GM21515 (cell line): ENCODE measurements around the gene SLC44A4.
"Not testable (repeated sequence)": the region's sequence is repeated elsewhere in the genome, so short reads cannot be mapped to it uniquely, and the experiment has no call there.

Source experiments
- ATAC-seq: cut with Tn5 transposase; IDR thresholded peaks from one replicate; pipeline ENCODE4 v1.9.1; 2021; ENCODE audit not compliant: unreplicated experiment

SLC44A4 gene

DNA sequence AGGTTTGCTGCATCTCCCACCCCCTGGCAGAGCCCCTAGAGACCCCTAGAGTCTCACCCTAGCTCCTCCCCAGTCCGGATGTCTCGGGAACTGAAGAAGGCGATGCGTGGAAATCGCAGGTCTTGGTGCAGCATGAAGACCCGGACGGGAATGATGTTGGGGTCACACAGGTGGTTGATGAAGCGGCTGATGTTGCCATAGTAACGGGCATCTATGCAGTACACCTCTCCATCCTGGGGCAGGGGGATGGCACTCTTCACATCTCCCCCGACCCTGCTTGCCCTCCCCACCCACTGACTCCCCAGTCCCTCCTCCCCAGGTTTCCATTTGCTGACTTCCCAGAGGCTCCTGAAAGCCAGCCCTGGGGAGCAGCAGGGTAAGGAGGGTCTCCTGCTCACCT, 1.8 kb upstream of the SLC44A4 start:
- ATAC-seq, result no peak

DNA sequence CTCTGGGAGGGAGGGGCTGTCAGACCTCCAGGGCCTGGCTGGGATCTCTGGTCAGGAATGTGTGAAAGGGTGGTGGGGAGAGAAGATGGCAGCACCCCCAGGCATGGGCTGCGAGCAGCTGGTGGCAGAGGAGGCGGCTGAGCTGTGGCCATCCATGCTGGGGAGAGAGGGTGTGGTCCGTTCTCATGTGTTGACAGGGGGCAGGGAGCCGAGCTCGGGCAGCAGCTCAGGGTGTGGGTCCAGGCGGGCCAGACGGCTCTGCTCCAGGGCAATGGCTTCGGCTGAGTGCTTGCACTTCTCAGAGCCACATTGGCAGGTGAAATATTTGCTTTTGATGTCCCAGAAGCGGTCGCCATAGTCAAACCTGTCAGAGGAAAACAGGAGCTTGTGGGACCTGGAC, 1.1 kb upstream of the SLC44A4 start:
- ATAC-seq, result no peak

DNA sequence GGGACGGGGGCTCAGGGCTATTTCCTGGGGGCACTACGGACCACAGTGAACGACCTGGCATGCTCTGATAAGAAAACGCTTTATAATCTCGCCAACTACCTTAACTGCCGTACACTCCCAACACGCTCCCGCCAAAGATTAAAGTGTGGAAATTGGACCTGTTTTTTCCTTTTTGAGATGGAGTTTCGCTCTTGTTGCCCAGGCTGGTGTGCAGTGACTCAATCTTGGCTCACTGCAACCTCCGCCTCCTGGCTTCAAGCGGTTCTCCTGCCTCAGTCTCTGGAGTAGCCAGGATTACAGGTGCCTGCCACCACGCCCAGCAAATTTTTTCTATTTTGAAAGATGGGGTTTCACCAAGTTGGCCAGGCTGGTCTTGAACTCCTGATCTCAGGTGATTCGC, 346 bp upstream of the SLC44A4 start:
- ATAC-seq, result no peak

DNA sequence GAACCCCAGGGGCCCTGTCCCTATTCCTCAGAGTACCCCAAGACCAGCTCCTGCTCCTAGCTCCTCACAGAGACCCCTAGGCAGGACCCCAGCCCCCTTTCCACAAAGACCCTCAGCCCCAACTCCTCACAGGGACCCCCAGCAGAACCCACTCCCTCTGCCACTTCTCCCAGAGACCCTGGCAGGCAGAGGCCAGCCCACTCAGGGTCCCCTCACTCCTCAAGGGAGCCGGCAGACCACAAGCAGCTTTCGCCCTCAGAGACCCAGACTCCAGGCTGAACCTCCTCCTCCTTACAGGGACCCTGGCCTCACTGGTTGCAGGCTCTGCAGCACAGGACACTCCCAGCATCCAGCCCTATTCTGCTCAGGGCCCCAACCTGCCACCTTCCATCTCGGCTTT, 575 bp downstream of the SLC44A4 start:
- no peak for ATAC-seq

DNA sequence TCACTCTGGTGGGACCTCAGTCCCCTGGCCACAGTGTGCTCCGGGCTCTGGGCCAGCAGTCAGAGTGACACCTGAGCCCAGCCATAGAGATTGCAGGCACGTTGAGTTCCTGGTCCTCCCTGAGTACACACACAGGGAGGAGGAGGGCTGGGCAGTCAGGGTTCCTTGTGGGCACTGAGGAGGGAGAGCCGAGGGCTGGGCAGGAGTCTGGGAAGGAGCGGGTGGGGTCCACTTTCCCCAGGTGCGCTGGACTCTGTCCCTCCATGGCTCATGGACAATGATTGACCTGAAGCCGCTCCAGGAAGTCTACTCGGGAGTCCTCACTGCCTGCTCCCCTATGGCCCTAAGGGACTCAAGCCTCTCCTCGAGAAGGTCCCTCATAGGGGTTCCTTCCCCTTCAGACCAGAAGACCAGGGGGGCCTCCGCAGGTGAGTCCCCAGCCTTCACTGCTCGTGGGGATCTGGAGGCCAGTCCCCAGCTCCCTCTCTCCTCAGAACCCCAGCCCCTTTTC, 1.1 kb downstream of the SLC44A4 start:
- no peak for ATAC-seq

DNA sequence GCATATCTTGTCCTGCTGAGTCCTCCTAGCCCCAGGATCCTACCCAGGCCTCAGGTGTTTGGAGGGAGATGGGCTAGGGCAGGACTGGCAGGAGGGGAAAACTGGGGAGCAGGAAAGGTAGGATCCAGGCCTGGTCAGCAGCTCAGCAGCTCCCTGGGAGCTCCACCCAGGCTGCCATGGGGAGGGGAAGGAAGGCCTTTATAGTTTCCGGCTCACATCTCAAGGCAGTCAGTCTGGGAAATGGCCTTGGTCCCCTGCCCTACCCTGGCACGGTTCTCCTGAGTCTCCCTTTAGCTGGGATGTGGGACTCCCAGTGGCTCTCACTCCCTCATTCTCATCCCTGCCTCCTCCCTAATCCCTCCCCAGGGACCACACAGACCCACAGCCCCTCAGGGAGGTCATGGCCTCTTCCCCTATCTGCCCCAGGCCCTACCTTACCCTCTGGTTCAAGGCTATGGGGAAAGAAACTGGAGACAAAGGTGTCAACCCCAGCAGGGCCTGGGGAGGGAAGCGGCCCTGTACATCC, 1.6 kb downstream of the SLC44A4 start:
- ATAC-seq, result no peak

DNA sequence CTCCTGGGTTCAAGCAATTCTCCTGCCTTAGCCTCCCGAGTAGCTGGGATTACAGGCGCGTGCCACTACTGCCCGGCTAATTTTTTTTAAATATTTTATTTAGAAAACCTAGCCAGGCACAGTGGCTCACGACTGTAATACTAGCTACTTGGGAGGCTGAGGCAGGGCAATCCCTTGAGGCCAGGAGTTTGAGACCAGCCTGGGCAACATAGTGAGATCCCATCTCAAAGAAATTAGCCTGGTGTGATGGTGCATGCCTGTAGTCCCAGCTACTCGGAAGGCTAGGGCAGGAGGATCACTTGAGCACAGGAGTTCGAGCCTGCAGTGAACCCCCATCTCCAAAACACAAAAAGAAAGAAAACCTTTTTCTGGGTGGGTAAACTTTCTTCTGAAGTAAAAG, 2.4 kb downstream of the SLC44A4 start:
- ATAC-seq, result no peak

DNA sequence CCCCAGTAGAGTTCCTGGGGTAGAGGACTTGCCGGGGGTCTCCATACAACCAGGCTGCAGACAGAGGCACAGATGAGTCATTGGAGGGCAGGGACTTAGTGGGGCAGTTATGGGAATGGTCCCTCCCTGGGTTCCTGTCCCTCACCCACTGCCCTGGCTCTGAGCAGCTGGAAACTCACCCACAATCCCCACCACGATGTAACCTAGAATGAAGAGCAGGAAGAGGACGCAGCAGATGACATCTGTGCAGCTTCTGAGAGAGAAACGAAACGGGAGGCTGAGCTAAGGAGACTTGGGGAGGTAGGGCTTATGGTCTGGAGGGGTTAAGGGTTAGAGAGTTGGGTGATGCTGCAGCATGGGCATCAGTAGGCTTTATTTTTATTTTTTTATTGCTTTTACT, 2.9 kb downstream of the SLC44A4 start:
- ATAC-seq, result no peak

DNA sequence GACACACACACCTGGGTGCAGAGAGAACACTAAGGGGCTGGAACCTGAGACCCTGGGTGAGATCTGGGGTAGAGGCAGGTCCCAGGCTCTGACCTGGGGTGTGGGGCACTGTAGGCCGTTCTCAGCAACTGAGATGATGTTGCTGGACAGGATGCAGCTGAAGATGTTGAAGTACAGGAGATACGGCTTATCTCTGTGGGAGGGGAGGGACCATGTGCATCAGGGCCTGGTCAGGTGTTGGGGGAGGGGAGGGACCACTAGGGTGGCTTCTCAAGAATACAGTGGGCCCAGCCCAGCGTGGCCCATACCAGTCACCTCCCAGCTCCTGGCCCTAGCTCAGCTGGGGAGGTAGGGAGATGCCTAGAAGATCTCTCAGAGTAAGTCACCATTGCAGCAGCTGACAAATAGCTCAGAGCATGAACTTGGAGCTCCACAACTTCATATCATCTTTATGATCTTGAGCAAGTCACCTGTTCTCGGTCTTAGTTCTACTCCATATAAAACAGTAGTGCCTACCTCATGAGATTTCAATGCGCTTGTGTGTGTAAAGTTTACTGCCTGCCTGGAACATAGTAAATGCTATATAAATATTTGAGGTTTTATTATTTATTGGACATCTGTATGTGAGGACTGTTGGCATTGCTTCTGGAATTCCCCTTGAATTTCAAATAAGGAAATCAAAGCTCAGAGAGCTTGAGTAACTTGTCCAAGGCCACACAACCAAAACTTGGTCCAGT, 3.8 kb downstream of the SLC44A4 start:
- no peak for ATAC-seq

DNA sequence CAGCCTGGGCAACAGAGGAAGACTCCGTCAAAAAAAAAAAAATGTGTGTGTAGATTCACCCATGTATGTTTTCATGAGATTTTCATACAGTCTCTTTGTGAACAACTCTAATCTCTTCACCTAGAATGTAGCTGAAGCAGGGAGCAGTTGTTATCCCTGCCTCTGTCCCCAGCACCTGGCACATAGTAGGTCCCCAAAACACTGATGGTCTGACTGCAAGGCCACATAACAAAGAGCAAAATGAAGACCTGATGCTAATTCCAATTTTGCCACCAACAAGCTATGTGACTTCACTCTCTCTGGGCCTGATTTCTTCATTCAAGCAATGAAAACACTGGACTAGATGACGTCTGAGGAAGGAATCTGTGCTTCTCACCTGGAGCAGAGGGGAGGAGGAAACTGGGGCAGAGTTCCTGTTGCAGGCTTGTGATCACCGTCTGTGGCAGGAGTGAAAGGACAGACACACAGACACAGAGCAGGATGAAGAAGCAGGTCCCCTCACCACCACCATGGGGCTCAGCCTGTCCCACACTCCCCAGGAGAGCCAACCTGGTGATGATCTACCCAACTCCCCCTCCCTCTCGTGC, 4.6 kb downstream of the SLC44A4 start:
- ATAC-seq, result no peak

DNA sequence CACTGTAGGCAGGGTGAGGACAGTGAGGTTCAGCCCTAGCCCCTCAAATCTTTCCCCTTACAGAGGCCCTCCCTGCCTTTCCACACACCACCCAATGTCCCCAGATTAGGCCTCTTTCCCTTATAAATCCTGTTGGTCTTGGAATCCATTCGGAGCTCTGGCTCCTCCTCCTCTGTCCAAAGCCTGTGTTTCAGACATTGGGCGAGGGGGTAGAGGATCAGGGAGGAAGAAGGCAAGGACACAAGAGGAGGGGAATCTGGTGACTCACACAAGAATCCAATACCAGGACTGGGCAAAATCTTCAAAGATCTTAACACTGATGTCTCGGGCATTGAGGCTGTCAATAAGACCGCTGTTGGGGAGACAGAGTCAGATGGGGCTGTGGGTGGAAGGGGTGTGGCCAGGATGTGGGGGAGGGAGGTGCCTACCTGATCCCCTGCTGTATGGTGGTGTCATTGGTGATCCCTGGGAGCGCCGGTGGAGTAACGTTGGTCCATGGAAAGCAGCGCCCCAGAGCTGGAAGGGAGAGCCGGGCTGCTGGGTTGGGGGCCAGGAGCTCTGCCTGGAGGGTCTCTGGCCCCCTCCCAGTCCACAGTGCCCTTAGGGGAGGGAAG, 7.6 kb downstream of the SLC44A4 start:
- no peak for ATAC-seq

DNA sequence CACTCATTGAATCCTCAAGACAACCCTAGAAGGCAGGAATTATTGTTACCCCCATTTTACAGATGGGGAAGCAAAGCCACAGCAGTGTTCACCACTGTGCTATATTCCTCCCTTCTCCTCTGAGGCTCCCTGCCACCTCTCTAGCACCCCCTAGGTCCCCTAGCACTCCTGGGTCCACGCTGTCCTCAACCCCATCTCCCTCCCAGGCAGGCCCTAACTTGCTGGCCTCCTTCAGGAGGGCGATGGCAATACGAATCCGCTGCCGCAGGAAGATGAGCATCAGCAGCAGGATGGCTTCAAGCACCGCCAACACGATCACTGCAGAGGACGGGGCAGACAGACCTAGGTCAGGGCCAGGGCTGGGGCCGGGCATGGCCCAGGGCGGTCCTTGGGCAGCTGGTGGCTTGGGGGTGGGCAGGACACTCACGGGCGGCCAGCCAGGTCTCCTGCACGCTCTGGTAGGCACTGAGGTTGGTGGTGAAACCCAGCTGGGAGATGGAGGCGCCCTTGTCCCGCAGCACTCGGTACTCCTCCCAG, 8.3 kb downstream of the SLC44A4 start:
- ATAC-seq, result no peak

DNA sequence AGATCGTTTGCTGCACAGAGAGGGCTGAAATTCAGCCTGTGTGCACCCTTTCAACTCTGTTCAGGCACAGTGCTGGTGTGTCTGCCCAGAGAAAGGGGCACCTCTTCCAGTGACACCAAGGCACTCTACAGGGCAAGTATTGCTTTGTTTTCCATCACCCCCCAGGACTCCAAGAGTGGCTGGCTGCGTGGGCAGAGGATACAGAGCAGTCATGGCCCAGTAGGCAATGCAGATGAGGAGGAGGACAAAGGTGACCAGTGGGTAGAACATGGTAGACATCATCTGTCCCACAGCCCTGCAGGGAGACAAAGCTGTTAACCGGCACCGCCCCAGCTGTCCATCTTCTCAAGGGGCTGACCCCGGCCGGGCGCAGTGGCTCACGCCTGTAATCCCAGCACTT, 9.5 kb downstream of the SLC44A4 start:
- ATAC-seq, result no peak

DNA sequence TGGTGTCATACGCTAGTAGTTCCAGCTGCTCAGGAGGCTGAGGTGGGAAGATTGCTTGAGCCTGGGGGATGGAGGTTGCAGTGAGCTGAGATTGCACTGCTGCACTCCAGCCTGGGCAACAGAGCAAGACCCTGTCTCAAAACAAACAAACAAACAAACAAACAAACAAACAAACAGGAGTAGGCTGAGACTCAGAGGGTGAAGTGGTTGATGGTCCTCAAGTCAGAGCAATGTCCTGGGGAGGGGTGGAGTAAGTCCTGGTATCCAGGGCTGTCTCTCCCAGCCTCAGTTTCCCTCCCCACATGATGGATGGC, 10.2 kb downstream of the SLC44A4 start:
- ATAC-seq, result not testable (repeated sequence)

DNA sequence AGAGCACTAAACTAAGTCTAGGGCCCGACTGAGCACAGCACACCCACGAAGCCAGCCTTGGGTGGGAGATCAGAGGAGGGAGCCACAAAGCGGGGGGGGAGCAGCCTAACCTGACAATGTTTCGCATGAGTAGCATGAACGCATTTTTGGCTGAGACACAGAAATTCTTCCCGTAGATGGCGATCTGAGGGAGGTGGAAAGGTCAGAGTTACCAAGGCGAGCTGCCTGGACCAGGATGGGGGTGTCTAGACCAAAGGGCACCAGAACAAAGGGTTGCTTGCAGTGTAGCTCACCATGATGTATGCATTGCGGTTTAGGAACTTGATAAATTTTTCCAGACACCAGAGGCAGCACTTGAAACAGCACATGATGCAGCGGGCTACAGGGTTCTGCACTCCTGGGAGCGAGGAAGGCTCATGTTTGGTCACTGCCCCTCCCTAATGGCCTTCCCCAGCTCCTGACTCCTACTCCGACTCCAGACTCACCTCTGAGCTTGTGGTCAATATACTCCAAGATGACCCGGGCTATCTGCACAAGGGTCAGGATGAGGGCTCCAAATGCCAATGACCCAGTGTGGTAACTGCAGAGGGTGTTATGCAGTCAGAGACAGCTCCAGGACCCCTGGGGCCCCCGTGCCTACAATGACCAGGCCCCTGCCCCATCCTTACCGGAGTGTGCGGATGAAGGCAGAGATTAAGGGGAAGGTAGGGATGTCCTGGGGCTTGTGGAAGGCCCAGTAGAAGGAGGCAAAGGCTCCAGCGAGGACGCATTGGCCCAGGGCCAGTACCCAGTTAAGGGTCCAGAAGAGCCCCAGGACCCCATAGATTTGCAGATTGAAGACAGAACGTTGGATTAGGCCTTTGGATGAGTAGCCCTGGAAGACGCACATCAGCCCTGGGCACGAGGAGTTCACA, 13.3 kb downstream of the SLC44A4 start:
- ATAC-seq, result no peak

DNA sequence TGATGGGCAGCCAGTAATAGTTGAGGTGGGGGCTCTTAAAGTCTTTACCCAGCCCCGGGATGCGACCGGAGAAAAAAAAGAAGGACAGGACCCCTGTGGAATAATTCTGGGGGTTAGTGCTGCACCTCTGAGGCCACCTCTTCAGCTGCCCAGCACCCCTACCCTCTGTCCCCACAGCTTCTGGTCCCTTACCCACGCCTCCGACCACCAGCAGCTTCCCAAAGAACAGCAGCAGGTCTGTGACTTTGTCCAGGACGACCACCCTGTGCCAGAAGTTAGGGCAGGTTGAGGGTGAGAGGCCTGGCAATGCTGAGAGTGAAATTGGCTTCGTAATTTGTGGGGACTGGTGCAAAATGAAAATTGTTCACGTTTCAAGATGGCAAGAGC, 14.0 kb downstream of the SLC44A4 start:
- no peak for ATAC-seq

DNA sequence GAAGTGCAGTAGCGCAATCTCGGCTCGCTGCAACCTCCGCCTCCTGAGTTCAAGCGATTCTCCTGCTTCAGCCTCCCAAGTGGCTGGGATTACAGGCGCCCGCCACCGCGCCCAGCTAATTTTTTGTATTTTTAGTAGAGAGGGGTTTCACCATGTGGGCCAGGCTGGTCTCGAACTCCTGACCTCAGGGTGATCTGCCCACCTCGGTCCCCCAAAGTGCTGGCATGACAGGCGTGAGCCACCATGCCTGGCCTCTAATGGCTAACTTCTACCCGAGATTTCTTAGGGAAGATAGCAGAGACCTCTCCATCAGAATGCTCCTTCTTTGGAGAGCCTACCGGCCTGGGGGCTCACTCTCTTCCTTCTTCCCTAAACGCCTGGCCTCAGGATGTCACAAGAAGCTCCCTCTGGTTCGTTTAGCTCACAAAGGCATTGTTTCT, 14.7 kb downstream of the SLC44A4 start:
- ATAC-seq, result not testable (repeated sequence)

DNA sequence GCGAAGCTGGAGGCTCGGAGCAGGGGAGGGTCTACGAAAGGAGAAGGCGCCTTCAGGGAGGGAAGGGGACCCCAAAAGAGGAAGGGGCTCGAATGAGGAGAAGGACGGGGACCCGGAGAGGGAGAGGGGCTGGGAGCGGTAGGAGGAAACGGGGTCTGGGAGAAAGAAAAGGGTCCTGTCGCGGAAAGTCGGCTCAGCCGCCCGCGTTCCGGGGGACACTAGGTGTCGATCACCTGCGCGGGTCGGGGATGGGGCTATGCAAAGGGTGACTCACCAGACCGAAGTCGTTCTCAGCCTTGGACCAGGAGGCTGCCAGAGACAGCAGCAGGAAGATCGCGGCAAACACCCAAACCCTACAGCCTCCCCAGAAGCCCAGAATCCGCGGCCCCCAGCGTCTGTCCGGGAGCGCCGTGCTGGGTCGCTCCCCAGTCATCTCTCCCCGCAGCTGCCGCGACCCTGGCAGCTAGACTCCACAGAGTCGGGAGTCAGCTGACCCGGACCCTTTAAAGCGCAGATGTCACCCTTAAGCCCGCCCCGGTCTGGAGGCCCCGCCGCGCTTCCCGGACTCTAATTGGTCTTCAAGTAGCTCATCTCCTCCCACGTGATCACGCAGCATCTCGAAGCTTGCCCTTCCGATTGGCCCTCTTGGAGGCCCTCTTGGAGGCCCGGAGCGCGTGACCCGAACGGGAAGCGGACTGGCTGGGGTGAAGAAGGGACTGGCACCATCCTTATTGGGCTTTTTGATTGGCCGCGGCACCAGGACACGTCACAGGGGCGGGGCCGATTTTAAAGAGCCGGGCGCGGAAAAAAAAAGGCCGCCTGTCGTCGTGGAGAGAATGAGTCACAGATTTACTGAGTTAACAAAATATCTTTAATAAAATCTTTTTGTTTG, 16.2 kb downstream of the SLC44A4 start, which contains the start of gene NEU1:
NEU1 (minus strand) TSS at position 478 of the 892 bp plus-strand sequence; CDS start at position 433, 45 bp downstream.
- peak; percentile 88 for ATAC-seq

DNA sequence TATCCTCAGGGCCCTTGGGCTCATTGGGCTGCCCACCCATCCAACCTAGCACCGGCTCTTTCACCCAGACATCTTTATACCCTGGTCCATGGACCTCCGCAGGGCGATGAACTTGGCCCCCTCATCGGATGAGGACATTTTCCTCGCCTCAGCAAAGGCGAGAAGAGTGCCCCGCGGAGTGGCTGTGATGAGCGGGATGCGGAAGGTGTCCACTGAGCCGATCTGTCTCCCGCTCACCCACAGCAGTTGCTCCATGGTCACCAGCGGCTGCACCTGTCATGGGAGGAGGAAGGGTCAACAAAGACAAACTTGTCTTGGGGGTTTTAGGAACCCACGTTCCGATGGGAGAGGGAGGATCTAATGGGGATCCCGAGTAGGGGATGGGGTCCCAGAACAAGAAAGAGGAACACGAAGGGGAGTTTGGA, 16.9 kb downstream of the SLC44A4 start:
- no peak for ATAC-seq

DNA sequence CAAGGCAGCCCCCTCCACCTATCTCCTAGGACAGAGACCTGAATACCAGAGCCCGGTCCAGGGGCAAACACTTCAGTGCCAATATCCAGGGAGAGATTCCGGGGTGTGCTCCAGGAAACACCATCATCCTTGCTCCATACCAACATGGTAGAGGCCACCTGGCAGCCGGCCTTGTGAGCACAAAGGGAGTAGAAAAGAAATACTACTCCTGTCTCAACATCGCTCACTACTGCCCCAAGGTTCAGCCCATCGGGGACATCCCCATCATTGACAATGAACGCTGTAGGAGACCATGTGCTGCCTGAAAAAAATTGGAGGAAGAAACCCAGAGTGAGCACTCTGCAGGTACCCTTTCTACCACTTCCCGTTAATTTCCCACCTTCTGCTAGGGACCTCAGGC, 17.6 kb downstream of the SLC44A4 start:
- ATAC-seq, result no peak
